Measurements from ENCODE around the gene TTLL12.

DNA sequence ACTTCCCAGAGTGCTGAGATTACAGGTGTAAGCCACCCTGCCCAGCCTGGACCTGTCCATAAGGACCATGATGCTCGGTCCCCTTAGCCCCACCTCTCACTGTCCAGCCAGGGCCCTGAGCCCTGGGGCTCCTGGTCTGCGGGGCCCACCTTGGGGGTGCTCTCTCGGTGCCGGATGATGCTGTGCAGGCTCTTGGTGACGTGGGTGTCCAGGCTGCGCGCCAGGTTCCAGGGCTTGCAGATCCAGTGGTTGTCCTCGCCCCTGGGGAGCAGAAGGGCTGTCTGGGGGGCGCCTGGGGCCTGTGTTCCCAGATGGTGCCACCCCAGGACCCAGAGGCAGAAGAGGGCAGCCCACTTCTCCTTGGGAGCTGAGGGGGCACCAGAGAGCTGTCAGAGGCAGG, 13.4 kb downstream of the TTLL12 start:
- TF ChIP-seq CTCF (IDR thresholded peaks at IDR 0.05; ENCODE audit: insufficient read depth, low read length, poor library complexity, severe bottlenecking) (no peak), EZH2phosphoT487 (conservative IDR thresholded peaks at IDR 0.05; ENCODE audit: low read length) (no peak)

Measured in SU-DHL-6 (cell line).